Gastroesophageal sphincter (tissue), 4 donors: ENCODE measurements around the gene EFCAB14. TPM values are rescaled to one million over a fixed set of nuclear protein-coding genes. Genes with fewer than 3 reads are reported as not detected.

Experiments
- ATAC-seq: fragments of 150-250 bp; one replicate; pipeline ENCODE4 v1.9.1; 2016; ENCODE audit warnings: mild to moderate bottlenecking, moderate library complexity
- H3K27ac ChIP-seq, 4 donors: fragments of 200-600 bp; sonication (generic) in 3 of 4; 1 replicate in 3 of 4; 2 replicates in 1 of 4; pipeline ENCODE4 v1.5.1; 2016 to 2019
- H3K27me3 ChIP-seq: fragments of 200-600 bp; sonication (generic); one replicate; pipeline ENCODE4 v1.5.1; 2019
- H3K36me3 ChIP-seq, 2 donors: fragments of 200-600 bp; sonication (generic); one replicate each; pipeline ENCODE4 v1.5.1; 2019; ENCODE audit warnings: control low read depth in 1 of 2
- H3K4me1 ChIP-seq, 3 donors: fragments of 200-600 bp; sonication (generic); 1 replicate in 2 of 3; 2 replicates in 1 of 3; pipeline ENCODE4 v1.5.1; 2016 to 2019; ENCODE audit warnings: control low read depth in 2 of 3
- H3K4me3 ChIP-seq, 2 donors: fragments of 200-600 bp; sonication (generic); one replicate each; pipeline ENCODE4 v1.5.1; 2019; ENCODE audit warnings: mild to moderate bottlenecking in 1 of 2, moderate library complexity in 1 of 2
- H3K9me3 ChIP-seq, 3 donors: fragments of 200-600 bp; sonication (generic); one replicate each; pipeline ENCODE4 v1.5.1; 2017 to 2019; ENCODE audit warnings: control low read depth in 2 of 3
- EP300 ChIP-seq: sonication (generic); formaldehyde crosslinking; IDR thresholded peaks from one replicate; pipeline ENCODE4 v1.6.1; 2017; ENCODE audit warnings: antibody characterized with exemption, mild to moderate bottlenecking
- POLR2A ChIP-seq, 2 donors: fragments of 450-650 bp; IDR thresholded peaks; one replicate each; pipeline ENCODE4 v1.6.1; 2017; ENCODE audit warnings: antibody characterized with exemption in 2 of 2, mild to moderate bottlenecking in 2 of 2, moderate library complexity in 1 of 2
- POLR2AphosphoS5 ChIP-seq: sonication (generic); formaldehyde crosslinking; IDR thresholded peaks from one replicate; pipeline ENCODE4 v1.6.1; 2017; ENCODE audit warnings: antibody characterized with exemption
- WGBS, 2 donors: methylation state at CpG; one replicate each; pipeline ENCODE4 v1.1.5; 2018; ENCODE audit warnings: low coverage in 1 of 2; 5-methylcytosine and 5-hydroxymethylcytosine counted together
- total RNA-seq, 4 donors: library from RNA; depleted of rRNA; stranded (reverse); fragments of >200 nt; gene quantifications; one replicate each; pipeline ENCODE4 v1.1.0, GENCODE V29; 2016
- TF ChIP-seq, protein P1 (sequence below), 4 experiments: fragments of 200-600 bp in 2 of 4; fragments of 450-650 bp in 2 of 4; sonication (generic) in 1 of 4; IDR thresholded peaks; one replicate each; pipeline ENCODE4 v1.5.1; 2017 to 2019; ENCODE audit warnings: antibody characterized with exemption in 4 of 4, mild to moderate bottlenecking in 2 of 4, moderate library complexity in 2 of 4

Gene EFCAB14
- total RNA-seq, 4 donors from 2014 or later, result 109 to 133 (median 116) TPM

DNA sequence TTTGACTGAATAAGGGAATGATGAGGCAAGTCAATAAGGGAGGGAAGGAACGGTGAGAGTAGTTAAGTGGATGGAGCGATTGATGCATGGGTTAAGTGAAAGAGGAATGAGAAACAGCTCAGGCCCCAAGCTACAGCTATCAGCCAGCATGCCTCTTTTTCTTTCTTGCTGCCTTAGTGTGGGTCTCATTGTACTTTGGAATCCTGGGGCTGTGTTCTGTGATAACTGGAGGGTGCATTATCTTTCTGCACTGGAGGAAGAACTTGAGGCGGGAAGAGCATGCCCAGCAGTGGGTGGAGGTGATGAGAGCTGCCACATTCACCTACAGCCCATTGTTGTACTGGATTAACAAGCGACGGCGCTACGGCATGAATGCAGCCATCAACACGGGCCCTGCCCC is 46.2 kb downstream of the EFCAB14 start:
- no peak for ATAC-seq
- no peak overlapping the region for H3K27ac ChIP-seq
- no peak for TF ChIP-seq POLR2AphosphoS5
- TF ChIP-seq EP300, result no peak
- TF ChIP-seq, protein P1, sequence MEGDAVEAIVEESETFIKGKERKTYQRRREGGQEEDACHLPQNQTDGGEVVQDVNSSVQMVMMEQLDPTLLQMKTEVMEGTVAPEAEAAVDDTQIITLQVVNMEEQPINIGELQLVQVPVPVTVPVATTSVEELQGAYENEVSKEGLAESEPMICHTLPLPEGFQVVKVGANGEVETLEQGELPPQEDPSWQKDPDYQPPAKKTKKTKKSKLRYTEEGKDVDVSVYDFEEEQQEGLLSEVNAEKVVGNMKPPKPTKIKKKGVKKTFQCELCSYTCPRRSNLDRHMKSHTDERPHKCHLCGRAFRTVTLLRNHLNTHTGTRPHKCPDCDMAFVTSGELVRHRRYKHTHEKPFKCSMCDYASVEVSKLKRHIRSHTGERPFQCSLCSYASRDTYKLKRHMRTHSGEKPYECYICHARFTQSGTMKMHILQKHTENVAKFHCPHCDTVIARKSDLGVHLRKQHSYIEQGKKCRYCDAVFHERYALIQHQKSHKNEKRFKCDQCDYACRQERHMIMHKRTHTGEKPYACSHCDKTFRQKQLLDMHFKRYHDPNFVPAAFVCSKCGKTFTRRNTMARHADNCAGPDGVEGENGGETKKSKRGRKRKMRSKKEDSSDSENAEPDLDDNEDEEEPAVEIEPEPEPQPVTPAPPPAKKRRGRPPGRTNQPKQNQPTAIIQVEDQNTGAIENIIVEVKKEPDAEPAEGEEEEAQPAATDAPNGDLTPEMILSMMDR (IDR thresholded peaks at IDR 0.05), result no peak
- TF ChIP-seq POLR2A (IDR thresholded peaks at IDR 0.05), result no peak
- no peaks in the 10 kb centered on the region for H3K9me3 ChIP-seq
- WGBS, 2 donors, result 27 to 47% methylated on average over 2 to 3 of the region's 8 CpGs
- H3K27me3 ChIP-seq, result no peaks in the 10 kb centered on the region
- H3K4me3 ChIP-seq, result no peak overlapping the region
- peaks cover 0 to 49% of the 10 kb centered on the region in 2 donors for H3K36me3 ChIP-seq
- no peaks in the 10 kb centered on the region for H3K4me1 ChIP-seq

DNA sequence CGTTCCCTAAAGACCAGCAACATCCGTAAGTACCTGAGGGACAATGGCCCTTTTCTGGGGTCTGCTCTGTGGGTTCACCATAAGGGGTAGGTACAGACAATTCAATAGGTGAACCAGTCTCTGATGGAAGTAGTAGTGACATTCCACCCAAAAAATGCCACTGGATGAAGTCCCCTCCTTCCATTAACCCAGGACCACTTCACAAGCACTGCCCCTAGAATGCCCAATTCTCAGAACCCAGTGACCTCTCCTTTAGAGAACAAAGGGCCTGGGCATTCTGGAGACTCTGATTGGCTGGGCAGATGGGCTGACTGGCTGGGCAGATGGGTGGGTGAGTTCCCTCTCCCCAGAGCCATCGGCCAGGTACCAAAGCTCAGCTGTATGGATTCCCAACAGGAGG is 47.4 kb downstream of the EFCAB14 start, which contains the start of gene TEX38:
TEX38 (plus strand) TSS at position 301 of the 400 bp plus-strand sequence; CDS start at position 382, 81 bp downstream.
- Histone ChIP-seq H3K36me3 (peaks cover 0 to 38% of the 10 kb centered on the region in 2 donors), H3K9me3 (no peaks in the 10 kb centered on the region), H3K4me1 (peaks cover 4 to 11% (median 8%) of the 10 kb centered on the region in 3 donors), H3K27me3 (no peaks in the 10 kb centered on the region), H3K27ac (no peak within 1 kb of the TSS), H3K4me3 (no peak within 1 kb of the TSS)
- 94 to 100% methylated on average over 1 to 2 of the region's 3 CpGs for WGBS, 2 donors
- TF ChIP-seq, protein P1 (IDR thresholded peaks at IDR 0.05), result no peak
- TF ChIP-seq EP300 (no peak), POLR2A (IDR thresholded peaks at IDR 0.05) (no peak), POLR2AphosphoS5 (no peak)
- no peak for ATAC-seq

DNA sequence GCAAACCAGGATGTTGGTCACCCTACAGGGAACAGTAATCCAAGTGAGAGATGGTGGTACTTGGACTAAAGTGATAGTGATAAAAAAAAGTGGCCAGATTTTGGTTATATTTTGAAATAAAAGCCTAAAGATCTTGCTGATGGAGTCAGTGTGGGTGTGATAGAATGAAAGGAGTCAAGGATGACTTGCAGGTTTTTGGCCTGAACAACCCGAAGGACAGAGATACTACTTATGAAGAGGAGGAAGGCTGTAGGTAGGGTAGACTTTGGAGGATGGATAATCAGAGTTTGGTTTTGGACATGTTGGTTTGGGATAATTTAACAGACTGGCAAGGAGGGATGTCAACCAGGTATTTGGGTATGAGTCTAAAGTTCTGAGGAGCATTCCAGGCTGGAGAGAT is 48.8 kb downstream of the EFCAB14 start:
- no peak for TF ChIP-seq POLR2A (IDR thresholded peaks at IDR 0.05)
- TF ChIP-seq EP300, result no peak
- TF ChIP-seq, protein P1 (IDR thresholded peaks at IDR 0.05), result no peak
- no peak for TF ChIP-seq POLR2AphosphoS5
- peaks cover 0 to 30% of the 10 kb centered on the region in 2 donors for H3K36me3 ChIP-seq
- H3K27me3 ChIP-seq, result no peaks in the 10 kb centered on the region
- peak overlapping the region in 1 of 4 donors; percentile 3 for H3K27ac ChIP-seq
- H3K4me1 ChIP-seq, result peaks cover 4 to 25% (median 16%) of the 10 kb centered on the region in 3 donors
- no peaks in the 10 kb centered on the region for H3K9me3 ChIP-seq
- WGBS, 2 donors, result 80 to 94% methylated on average over 1 of the region's 1 CpG
- ATAC-seq, result no peak
- H3K4me3 ChIP-seq, result no peak overlapping the region

DNA sequence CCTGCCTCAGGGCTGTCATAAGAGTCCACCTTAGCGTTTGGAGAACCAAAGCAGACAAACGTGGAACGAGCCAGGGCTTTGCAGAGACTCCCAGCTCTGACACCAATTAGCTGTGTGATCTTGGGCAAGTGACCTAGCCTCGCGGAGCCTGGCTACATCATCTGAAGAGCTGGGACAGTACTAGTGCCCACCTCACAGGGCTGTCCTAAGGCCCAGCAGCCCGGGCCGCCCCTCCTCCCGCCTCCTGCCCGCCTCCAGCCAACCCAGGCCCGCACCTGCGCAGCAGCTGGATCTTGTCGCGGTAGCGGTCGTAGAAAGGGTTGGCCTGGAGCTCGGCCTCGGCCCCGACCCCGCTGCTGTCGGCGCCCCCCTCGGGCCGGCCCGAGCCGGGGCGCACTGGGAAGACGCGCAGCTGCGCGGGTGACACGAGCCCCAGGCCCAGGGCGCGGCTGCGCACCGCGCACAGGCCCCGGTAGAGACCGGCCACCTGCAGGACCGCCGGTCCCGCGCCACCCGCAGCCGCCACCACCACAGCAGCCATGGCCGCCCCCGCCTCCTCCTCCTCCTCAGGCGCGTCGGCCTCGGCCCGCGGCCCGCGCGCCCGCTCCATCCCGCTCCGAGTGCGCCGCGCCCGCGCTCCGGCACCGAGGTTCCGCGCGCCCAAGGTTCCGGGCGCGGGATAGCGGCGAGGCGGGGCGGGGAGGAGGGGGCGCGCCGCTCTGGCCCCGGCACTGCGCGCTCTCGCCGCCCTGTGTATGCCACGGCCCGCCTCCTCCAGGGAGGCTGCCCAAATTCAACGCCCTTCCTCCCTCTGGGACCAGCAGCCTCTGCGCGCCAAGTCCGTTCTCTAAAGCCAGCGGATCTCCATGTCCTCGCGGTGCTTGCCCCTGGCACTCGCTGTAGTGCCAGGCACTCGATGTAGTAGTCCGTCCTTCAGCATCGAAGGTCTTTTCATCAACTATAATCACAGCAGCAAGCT is 50.8 kb downstream of the EFCAB14 start, which contains the start of gene ATPAF1:
ATPAF1 (minus strand) TSS at position 583 of the 979 bp plus-strand sequence; CDS start at position 541, 42 bp downstream.
- Histone ChIP-seq H3K4me3 (peak within 1 kb of the TSS; percentile 97 to 99), H3K27me3 (no peaks in the 10 kb centered on the region), H3K27ac (peak within 1 kb of the TSS; percentile 88 to 94 (median 91)), H3K4me1 (peaks cover 4 to 35% (median 16%) of the 10 kb centered on the region in 3 donors), H3K9me3 (no peaks in the 10 kb centered on the region), H3K36me3 (peaks cover 0 to 30% of the 10 kb centered on the region in 2 donors)
- peak; percentile 92 for ATAC-seq
- peak; percentile 54 to 63 for TF ChIP-seq POLR2A (IDR thresholded peaks at IDR 0.05)
- peak; percentile 18 for TF ChIP-seq POLR2AphosphoS5
- TF ChIP-seq, protein P1 (IDR thresholded peaks at IDR 0.05), result no peak
- WGBS, 2 donors, result 0 to 7% methylated on average over 4 of the region's 96 CpGs
